HPDE6-E6E7 (cell line): ENCODE data around the gene SIM2.

Source experiments
- DNase-seq: peaks from one replicate; pipeline ENCODE4 v3.0.0; 2011; ENCODE audit warnings: missing footprints; ENCODE audit errors: extremely low spot score

SIM2 gene

GRCh38 chr21:36766511-36766910 is 67.6 kb downstream of the SIM2 start:
- DNase-seq: no peak

- DNase-seq: no peak
Observed at GRCh38 chr21:36767096-36767495, 68.2 kb downstream of the SIM2 start.

GRCh38 chr21:36768496-36768895 is 69.6 kb downstream of the SIM2 start:
- DNase-seq: no peak

GRCh38 chr21:36769051-36769839 is 70.3 kb downstream of the SIM2 start:
- no peak for DNase-seq

GRCh38 chr21:36773117-36773516 is 74.2 kb downstream of the SIM2 start:
- DNase-seq: peak; percentile 49

GRCh38 chr21:36773995-36774394 is 75.1 kb downstream of the SIM2 start:
- DNase-seq: no peak

GRCh38 chr21:36776981-36777617 is 78.2 kb downstream of the SIM2 start:
- no peak for DNase-seq

- no peak for DNase-seq
Observed at GRCh38 chr21:36780861-36781260, 81.9 kb downstream of the SIM2 start.

GRCh38 chr21:36783612-36784374 is 84.9 kb downstream of the SIM2 start:
- DNase-seq: peak; percentile 82

- DNase-seq: peak; percentile 36
Observed at GRCh38 chr21:36784947-36785346, 86.0 kb downstream of the SIM2 start.

GRCh38 chr21:36785615-36786014 is 86.7 kb downstream of the SIM2 start:
- DNase-seq: no peak

- DNase-seq: no peak
Observed at GRCh38 chr21:36786186-36786585, 87.3 kb downstream of the SIM2 start.

GRCh38 chr21:36788120-36788638 is 89.3 kb downstream of the SIM2 start:
- DNase-seq: peak; percentile 60

- DNase-seq: no peak
Observed at GRCh38 chr21:36790616-36791015, 91.7 kb downstream of the SIM2 start.

- no peak for DNase-seq
Observed at GRCh38 chr21:36791180-36791579, 92.3 kb downstream of the SIM2 start.

GRCh38 chr21:36791695-36792470 is 93.0 kb downstream of the SIM2 start:
- no peak for DNase-seq

GRCh38 chr21:36792505-36792967 is 93.6 kb downstream of the SIM2 start:
- DNase-seq: peak; percentile 82

- DNase-seq: no peak
Observed at GRCh38 chr21:36796070-36796469, 97.2 kb downstream of the SIM2 start.

GRCh38 chr21:36798491-36798890 is 99.6 kb downstream of the SIM2 start:
- DNase-seq: no peak
